Measurements from ENCODE around the gene TSEN54. TPM values are rescaled to one million over a fixed set of nuclear protein-coding genes. Genes with fewer than 3 reads are reported as not detected.

The TSEN54 gene
- total RNA-seq: 14.7 and 15.4 TPM in 2 replicates

DNA sequence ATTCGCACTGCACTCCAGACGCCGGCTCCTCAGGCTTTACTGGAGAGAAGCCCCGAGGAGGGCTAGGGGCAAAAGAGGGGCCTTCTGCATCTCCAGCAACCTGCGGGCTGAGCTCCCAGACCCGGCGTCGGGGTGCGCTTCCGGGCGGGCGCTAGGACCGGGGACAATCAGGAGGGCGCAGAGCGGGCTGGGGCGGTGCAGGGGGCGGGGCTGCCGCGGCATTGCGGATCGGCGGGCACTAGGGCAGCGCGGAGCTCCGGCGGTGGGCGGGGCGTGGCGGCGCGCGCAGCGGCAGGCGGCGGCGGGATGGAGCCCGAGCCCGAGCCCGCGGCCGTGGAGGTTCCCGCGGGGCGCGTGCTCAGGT is at the start of gene TSEN54:
TSEN54 (plus strand) TSS at position 274 of the 364 bp plus-strand sequence; CDS start at position 307, 33 bp downstream.

DNA sequence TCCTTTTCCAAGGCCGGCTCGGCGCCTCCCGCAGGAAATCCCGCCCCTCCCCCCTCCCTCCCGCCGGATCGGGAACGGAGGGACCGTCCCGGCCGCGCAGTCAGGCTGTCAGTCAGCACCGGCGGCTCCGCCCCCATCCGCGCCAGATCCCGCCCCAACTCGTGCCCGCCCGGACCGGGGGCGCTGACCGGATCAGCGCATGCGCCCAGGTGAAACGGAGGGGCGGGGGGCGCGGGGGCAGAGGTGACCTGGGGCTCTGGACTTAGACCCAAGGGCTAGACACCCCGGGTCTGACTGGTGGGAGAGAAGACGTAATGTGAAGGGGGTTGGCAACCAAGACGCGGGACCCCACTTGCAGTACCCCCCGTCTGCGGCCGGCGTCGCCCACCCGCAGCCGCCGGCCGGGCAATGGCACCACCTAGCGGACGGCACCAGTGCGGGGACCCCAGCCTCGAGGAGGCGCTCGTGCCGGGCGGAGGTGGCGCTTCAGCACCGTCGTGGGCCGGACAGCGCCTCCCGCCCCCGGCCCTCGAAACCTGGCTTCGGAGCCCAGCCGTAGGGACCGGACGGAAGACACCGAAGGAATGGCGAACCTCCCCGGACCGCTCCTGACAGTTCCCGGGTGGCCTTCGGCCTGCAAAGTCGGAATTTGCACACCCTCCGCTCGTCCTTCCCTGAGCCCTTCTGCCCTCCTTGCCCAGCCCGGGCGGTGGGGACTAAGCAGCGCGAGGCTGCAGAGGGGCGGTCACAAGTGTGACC is 653 bp upstream of the TSEN54 start, which contains the start of gene CASKIN2:
CASKIN2 (minus strand) TSS at position 42 of the 759 bp plus-strand sequence. CDS start 1,733 bp downstream, outside the sequence.

DNA sequence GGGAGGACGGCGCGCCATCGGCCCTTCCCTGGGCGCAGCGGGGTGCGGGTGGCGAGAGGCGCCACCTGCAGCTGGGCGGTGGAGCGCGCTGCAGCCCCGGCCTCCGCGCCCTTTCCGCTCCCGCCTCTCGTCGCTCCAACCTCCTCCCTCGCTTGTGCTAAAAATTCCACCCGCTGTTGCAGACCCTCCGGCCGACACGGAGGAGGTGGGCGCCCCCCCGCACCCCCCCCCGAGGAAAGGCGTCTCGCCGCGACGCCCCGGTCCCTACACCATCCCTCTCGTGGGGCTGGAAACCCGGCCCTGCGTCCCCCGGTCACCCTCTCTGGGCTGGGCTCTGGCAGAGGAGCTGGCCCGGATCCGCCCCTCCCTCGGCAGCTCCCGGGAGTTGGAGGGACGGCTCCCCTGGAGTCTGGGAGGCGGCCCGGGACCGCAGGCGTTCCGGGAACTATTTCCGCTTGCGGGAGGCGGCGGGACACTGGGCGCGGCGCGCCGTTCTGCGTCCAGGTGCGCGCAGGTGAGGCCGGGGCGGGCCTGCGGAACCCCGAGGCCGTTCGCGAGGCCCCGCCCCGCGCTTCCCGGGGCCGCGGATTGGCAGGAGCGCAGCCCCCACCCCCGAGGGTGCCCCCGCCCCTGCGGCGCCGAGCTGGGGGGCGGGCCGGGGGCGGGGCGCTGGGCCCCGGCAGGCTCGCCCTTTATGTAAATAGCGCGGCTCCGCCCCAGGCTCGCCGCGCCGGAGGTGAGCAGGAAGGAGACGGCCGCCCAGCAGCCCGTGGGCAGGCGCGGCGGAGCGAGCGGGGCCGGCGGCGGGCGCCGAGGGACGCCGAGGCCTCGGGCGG is 8.9 kb downstream of the TSEN54 start, which contains the start of gene LLGL2:
LLGL2 (plus strand) TSS at position 728 of the 836 bp plus-strand sequence. CDS start 17,730 bp downstream, outside the sequence.

Other genes with a start within 250 kb of the TSEN54 start
- gene MIF4GD, start 245.3 kb upstream of the TSEN54 start, total RNA-seq: 9.8 and 16.0 TPM in 2 replicates
- gene SLC25A19, start 227.1 kb upstream of the TSEN54 start, total RNA-seq: 4.8 and 8.1 TPM in 2 replicates
- gene GRB2, start 110.8 kb upstream of the TSEN54 start, total RNA-seq: 75.0 and 92.3 TPM in 2 replicates
- 38.1 and 42.5 TPM in 2 replicates for gene TMEM94, start 59.9 kb upstream of the TSEN54 start, total RNA-seq
- 6.3 and 8.2 TPM in 2 replicates for gene CASKIN2, start 991 bp upstream of the TSEN54 start, total RNA-seq
- gene LLGL2, start 9.2 kb downstream of the TSEN54 start, total RNA-seq: under 0.01 and 0.89 TPM in 2 replicates
- gene MYO15B, start 71.3 kb downstream of the TSEN54 start, total RNA-seq: 0.18 and 2.6 TPM in 2 replicates
- gene SMIM5, start 116.9 kb downstream of the TSEN54 start, total RNA-seq: 0.18 TPM in 1 of 2 replicates, not detected in the other
- gene RECQL5, start 150.6 kb downstream of the TSEN54 start, total RNA-seq: 18.3 and 21.6 TPM in 2 replicates
- gene SAP30BP, start 150.8 kb downstream of the TSEN54 start, total RNA-seq: 80.1 and 106 TPM in 2 replicates
- not detected in 2 replicates for gene ITGB4, start 204.9 kb downstream of the TSEN54 start, total RNA-seq
- gene GALK1, start 248.7 kb downstream of the TSEN54 start, total RNA-seq: 62.2 and 70.3 TPM in 2 replicates

Data from myometrial cell (primary cell).